HepG2 (cell line): ENCODE results near the gene IHH. TPM values are rescaled to one million over a fixed set of nuclear protein-coding genes. Genes with fewer than 3 reads are reported as not detected.

Experiments used
- ATAC-seq: fragments of 200-7000 bp; cut with Tn5 transposase; 3 replicates; pipeline ENCODE4 v1.9.1; 2020; ENCODE audit warnings: mild to moderate bottlenecking, moderate library complexity
- BruUV-seq: library from RNA; stranded (reverse); fragments of 400-500 nt; replicated peaks from 2 replicates; lab custom pipeline; 2021; lab: Mats Ljungman, UMichigan
- CTCF ChIA-PET: fragments of 300-600 bp; formaldehyde crosslinking; extraction: SDS; loops from one replicate; lab custom pipeline; 2021; ENCODE audit warnings: low total read pairs, inconsistent platforms, low intra/inter-chr PET ratio; lab: Yijun Ruan, JAX
- POLR2A ChIA-PET: fragments of 350-600 bp; sonication (Branson Sonifier 250); formaldehyde crosslinking; loops from one replicate; lab custom pipeline; 2020; ENCODE audit warnings: antibody characterized with exemption, inconsistent platforms; lab: Yijun Ruan, JAX
- DNase-seq: peaks from one replicate; pipeline ENCODE4 v3.0.0-alpha.2; 2015; ENCODE audit warnings: low spot score
- FAIRE-seq: peaks from 3 replicates; lab custom pipeline; 2011; peaks lifted over from hg19 to GRCh38; lab: Jason Lieb, UNC
- H2AFZ ChIP-seq: one replicate; pipeline ENCODE4 v1.6.1; 2011; ENCODE audit warnings: low read length, inconsistent platforms
- H3K27ac ChIP-seq: fragments of 300-600 bp; 3 replicates; pipeline ENCODE4 v1.8.0; 2011; ENCODE audit warnings: mixed run types, mild to moderate bottlenecking, mixed read lengths, low read length, inconsistent platforms; ENCODE audit not compliant: insufficient read depth; ENCODE audit errors: extremely low read length
- H3K27me3 ChIP-seq, 2 experiments: fragments of 200-600 bp in 1 of 2; 2 replicates in 1 of 2; 3 replicates in 1 of 2; pipeline versions ENCODE4 v1.6.0 to v1.8.0; 2011; ENCODE audit warnings: low read length in 2 of 2, mild to moderate bottlenecking in 2 of 2, moderate library complexity in 2 of 2, inconsistent platforms in 1 of 2; ENCODE audit not compliant: insufficient read depth in 2 of 2, control insufficient read depth in 1 of 2
- H3K36me3 ChIP-seq, 2 experiments: fragments of 200-600 bp in 1 of 2; replicated peaks in 1 of 2; 2 replicates in 1 of 2; 3 replicates in 1 of 2; pipeline versions ENCODE4 v1.5.1 to v1.8.0; 2011; ENCODE audit warnings: low read length in 2 of 2, inconsistent platforms in 1 of 2; ENCODE audit not compliant: insufficient read depth in 2 of 2, control insufficient read depth in 1 of 2
- H3K4me1 ChIP-seq: 2 replicates; pipeline ENCODE4 v1.5.1; 2012; ENCODE audit warnings: low read length, inconsistent platforms; ENCODE audit not compliant: insufficient read depth
- H3K4me2 ChIP-seq: 2 replicates; pipeline ENCODE4 v1.6.0; 2011; ENCODE audit warnings: low read depth, low read length, inconsistent platforms
- H3K4me3 ChIP-seq, 3 experiments: fragments of 200-600 bp in 1 of 3; sonication (generic), shearing (Covaris generic) in 1 of 3; replicated peaks in 1 of 3; 2 replicates each; pipeline ENCODE4 v1.5.1; 2011 to 2016; ENCODE audit warnings: low read length in 3 of 3, inconsistent platforms in 2 of 3, low read depth in 2 of 3, mild to moderate bottlenecking in 2 of 3, control low read depth in 1 of 3, mixed read lengths in 1 of 3; ENCODE audit not compliant: insufficient read depth in 1 of 3
- H3K79me2 ChIP-seq: one replicate; pipeline ENCODE4 v1.6.1; 2011; ENCODE audit warnings: low read length, inconsistent platforms; ENCODE audit not compliant: insufficient read depth
- H3K9ac ChIP-seq: 2 replicates; pipeline ENCODE4 v1.6.0; 2011; ENCODE audit warnings: mild to moderate bottlenecking, low read depth, low read length, inconsistent platforms; ENCODE audit not compliant: insufficient read depth
- H3K9me3 ChIP-seq: 2 replicates; pipeline ENCODE4 v1.5.1; 2012; ENCODE audit warnings: mild to moderate bottlenecking, low read length
- H4K20me1 ChIP-seq: 2 replicates; pipeline ENCODE4 v1.6.0; 2011; ENCODE audit warnings: inconsistent platforms, mild to moderate bottlenecking, low read length, moderate library complexity; ENCODE audit not compliant: insufficient read depth
- ATF3 ChIP-seq: sonication (generic); formaldehyde crosslinking; IDR thresholded peaks from 2 replicates; pipeline ENCODE4 v1.4.0; 2020; ENCODE audit warnings: missing genetic modification reagents
- GLMP ChIP-seq: sonication (generic); formaldehyde crosslinking; IDR thresholded peaks from 2 replicates; pipeline ENCODE4 v1.9.0; 2021; ENCODE audit warnings: missing genetic modification reagents, mild to moderate bottlenecking, borderline replicate concordance
- ISX ChIP-seq: sonication (generic); formaldehyde crosslinking; conservative IDR thresholded peaks from 2 replicates; pipeline ENCODE4 v1.5.0; 2020; ENCODE audit warnings: missing genetic modification reagents
- KLF15 ChIP-seq: sonication (generic); formaldehyde crosslinking; IDR thresholded peaks from 2 replicates; pipeline ENCODE4 v1.8.1; 2023; ENCODE audit warnings: borderline replicate concordance, mild to moderate bottlenecking, inconsistent platforms, missing genetic modification reagents, mixed read lengths
- NFYC ChIP-seq: IDR thresholded peaks from 2 replicates; pipeline ENCODE4 v1.6.1; 2016; ENCODE audit warnings: missing genetic modification reagents, missing compliant biosample characterization
- ZBTB7A ChIP-seq: sonication (generic); formaldehyde crosslinking; IDR thresholded peaks from 2 replicates; pipeline ENCODE4 v1.8.0; 2022; ENCODE audit warnings: mild to moderate bottlenecking, missing genetic modification reagents
- ZNF142 ChIP-seq: sonication (generic); formaldehyde crosslinking; IDR thresholded peaks from 2 replicates; pipeline ENCODE4 v1.4.0; 2020; ENCODE audit warnings: missing genetic modification reagents
- ZNF17 ChIP-seq: sonication (generic); formaldehyde crosslinking; IDR thresholded peaks from 2 replicates; pipeline ENCODE4 v1.5.0; 2020; ENCODE audit warnings: mild to moderate bottlenecking, missing genetic modification reagents
- ZNF576 ChIP-seq: sonication (generic); formaldehyde crosslinking; IDR thresholded peaks from 2 replicates; pipeline ENCODE4 v1.4.0; 2020; ENCODE audit warnings: mild to moderate bottlenecking, missing genetic modification reagents
- ZNF784 ChIP-seq: sonication (generic); formaldehyde crosslinking; IDR thresholded peaks from 2 replicates; pipeline ENCODE4 v1.5.1; 2020; ENCODE audit warnings: missing genetic modification reagents, mild to moderate bottlenecking, borderline replicate concordance
- WGBS: methylation state at CpG from one replicate; pipeline ENCODE4 v1.1.6; 2017; ENCODE audit warnings: low lambda C conversion rate; 5-methylcytosine and 5-hydroxymethylcytosine counted together
- in situ Hi-C: cut with HindIII; loops from 2 replicates; pipeline ENCODE4 v1.10.0; 2017; ENCODE audit warnings: low pct_unique_long_range_greater_than_20kb; ENCODE audit not compliant: extremely low pct_ligation_motif_present
- intact Hi-C: fragments of 100-400 bp; cut with micrococcal nuclease; formaldehyde crosslinking; loops from one replicate; pipeline ENCODE4 v1.10.0; 2022; ENCODE audit not compliant: unreplicated experiment
- polyA plus RNA-seq, 8 experiments: library from polyadenylated mRNA; depleted of rRNA in 3 of 8; stranded (reverse) in 7 of 8; unstranded in 1 of 8; fragments of >200 nt; fragmentation: Illumina TruSeq in 4 of 8; extraction: Trizol in 4 of 8; gene quantifications; 2 replicates each; pipeline versions ENCODE4 v1.2.1 to v1.2.3, GENCODE V29; 2011 to 2016; ENCODE audit warnings: low read depth in 4 of 8, missing spikeins in 1 of 8, mixed read lengths in 1 of 8; ENCODE audit not compliant: insufficient read depth in 1 of 8
- total RNA-seq, 5 experiments: library from RNA; depleted of rRNA; stranded (reverse); fragments of >200 nt; fragmentation: Illumina TruSeq; extraction: Trizol; gene quantifications; 2 replicates each; pipeline ENCODE4 v1.2.3, GENCODE V29; 2016; ENCODE audit warnings: low read depth in 1 of 5

Gene IHH
- total and polyA plus RNA-seq, 2 of the 13 experiments (the other 11 are each of a cell fraction or from before 2014, with no cell fraction given) = 0.42 TPM; not detected in 1

GRCh38 chr2:219060821-219061791 lies at the start of gene IHH (continued):
- TF ChIP-seq ZNF142 (no peak; the same call in 1 of the 2 replicates), ZBTB7A (CRISPR knock-in tag) (no peak)

- Histone ChIP-seq H2AFZ (no peak overlapping the region), H3K27me3 (no peaks in the 10 kb centered on the region), H3K79me2 (no peaks in the 10 kb centered on the region), H3K4me2 (no peak overlapping the region), H3K4me3 (no peak overlapping the region), H3K4me1 (peaks cover 80% of the 10 kb centered on the region), H3K9ac (no peak overlapping the region), H3K36me3 (no peaks in the 10 kb centered on the region), H4K20me1 (no peaks in the 10 kb centered on the region), H3K27ac (no peak overlapping the region), H3K9me3 (no peaks in the 10 kb centered on the region)
- BruUV-seq = no TSS peak
- POLR2A ChIA-PET = no interaction called here
- no peak for FAIRE-seq
- intact Hi-C loops = no loop called here
- no peak for DNase-seq
- CTCF ChIA-PET = interaction anchor here (1.0 kb wide), 1 partner anchor 10 kb away, joined by 3 read pairs; no protein-coding TSS in a partner anchor
- 96% methylated on average over 3 of the region's 3 CpGs for WGBS
- ATAC-seq = no peak
- in situ Hi-C loops = no loop called here
- TF ChIP-seq ZNF17 (no peak), ZNF784 (CRISPR knock-in tag) (no peak), ZNF576 (CRISPR knock-in tag) (no peak), ISX (CRISPR knock-in tag) (no peak), GLMP (CRISPR knock-in tag) (no peak), ATF3 (CRISPR knock-in tag) (no peak), NFYC (no peak), KLF15 (CRISPR knock-in tag) (no peak)
These were observed 48.8 kb upstream of the IHH start for GRCh38 chr2:219109471-219109870.
